AG09319 (cell line): ENCODE results near the gene KRT77.

Source experiments
- DNase-seq: peaks from one replicate; pipeline ENCODE4 v3.0.0-alpha.2; 2010; ENCODE audit warnings: low read depth; ENCODE audit errors: extremely low read depth
- TF ChIP-seq, protein P1 (sequence below): IDR thresholded peaks from 2 replicates; pipeline ENCODE4 v1.5.1; 2011; ENCODE audit warnings: low read depth, mild to moderate bottlenecking, inconsistent platforms, low read length, moderate library complexity

Gene KRT77

DNA sequence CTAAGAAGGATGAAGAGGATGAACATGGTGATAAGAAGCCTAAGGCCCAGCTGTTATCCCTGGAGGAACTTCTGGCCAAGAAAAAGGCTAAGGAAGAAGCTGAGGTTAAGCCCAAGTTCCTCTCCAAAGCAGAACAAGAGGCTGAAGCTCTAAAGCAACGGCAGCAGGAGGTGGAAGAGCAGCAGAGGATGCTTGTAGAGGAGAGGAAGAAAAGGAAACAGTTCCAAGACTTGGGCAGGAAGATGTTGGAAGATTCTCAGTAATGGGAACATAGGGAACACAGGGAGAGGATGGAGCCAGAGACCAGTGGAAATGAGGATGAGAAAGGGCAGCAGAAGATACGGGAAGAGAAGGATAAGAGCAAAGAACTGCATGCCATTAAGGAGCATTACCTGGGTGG, 27.5 kb upstream of the KRT77 start:
- DNase-seq: no peak
- TF ChIP-seq, protein P1, sequence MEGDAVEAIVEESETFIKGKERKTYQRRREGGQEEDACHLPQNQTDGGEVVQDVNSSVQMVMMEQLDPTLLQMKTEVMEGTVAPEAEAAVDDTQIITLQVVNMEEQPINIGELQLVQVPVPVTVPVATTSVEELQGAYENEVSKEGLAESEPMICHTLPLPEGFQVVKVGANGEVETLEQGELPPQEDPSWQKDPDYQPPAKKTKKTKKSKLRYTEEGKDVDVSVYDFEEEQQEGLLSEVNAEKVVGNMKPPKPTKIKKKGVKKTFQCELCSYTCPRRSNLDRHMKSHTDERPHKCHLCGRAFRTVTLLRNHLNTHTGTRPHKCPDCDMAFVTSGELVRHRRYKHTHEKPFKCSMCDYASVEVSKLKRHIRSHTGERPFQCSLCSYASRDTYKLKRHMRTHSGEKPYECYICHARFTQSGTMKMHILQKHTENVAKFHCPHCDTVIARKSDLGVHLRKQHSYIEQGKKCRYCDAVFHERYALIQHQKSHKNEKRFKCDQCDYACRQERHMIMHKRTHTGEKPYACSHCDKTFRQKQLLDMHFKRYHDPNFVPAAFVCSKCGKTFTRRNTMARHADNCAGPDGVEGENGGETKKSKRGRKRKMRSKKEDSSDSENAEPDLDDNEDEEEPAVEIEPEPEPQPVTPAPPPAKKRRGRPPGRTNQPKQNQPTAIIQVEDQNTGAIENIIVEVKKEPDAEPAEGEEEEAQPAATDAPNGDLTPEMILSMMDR: no peak

DNA sequence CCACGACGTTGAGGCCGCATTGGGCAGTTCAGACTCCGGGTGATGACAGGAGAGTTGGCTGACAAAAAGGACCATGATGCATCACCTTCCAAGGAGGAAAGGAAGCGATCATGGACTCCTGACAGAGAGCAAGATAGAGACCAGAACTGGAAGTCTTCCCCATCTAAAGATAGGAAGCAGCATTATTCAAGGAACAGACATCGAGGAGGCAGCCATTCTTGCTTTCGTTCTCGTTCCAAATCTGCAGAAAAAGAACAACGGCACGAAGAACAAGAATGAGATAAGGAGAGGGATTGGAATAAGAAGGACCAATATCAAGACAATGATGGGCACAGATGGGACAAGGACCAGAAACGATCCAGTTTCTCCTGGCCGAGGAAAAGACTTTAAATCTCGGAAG, 27.1 kb upstream of the KRT77 start:
- TF ChIP-seq, protein P1: no peak
- no peak for DNase-seq

DNA sequence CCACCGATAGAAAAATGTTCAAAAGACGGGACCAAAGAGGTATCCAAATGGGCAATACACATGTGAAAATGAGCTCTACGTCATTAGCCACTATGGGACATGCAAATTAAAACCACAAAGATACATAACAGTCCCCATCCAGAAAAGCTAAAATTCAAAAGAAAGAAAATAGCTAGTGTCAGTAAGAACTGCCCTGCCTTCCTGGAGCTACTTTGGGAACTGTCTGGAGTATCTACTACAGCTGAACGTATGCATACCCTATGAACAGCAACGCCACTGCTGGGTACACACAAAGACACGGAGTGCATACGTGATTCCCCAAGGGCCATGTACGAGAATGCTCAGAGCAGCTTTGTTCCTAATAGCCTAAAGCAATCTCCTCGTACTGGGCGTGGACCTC, 25.8 kb upstream of the KRT77 start:
- TF ChIP-seq, protein P1: no peak
- DNase-seq: no peak

DNA sequence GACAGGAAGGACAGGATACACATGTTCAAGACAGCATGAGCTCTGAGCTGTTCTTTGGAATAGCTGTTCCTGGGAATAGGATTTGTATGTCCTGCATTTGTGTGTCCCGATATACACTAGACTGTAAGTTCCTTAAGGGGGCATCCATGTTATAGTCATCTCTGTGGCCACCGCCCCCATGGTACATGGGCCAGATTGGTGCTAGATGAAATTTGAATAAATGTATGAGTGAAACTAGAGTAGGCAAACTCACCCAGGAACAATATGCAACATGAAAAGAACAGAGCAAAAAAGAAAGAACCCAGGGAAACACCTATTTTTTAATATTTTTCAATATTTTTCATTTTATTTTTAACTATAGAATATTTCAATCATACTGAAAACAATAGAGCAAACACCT, 25.1 kb upstream of the KRT77 start:
- TF ChIP-seq, protein P1: no peak

DNA sequence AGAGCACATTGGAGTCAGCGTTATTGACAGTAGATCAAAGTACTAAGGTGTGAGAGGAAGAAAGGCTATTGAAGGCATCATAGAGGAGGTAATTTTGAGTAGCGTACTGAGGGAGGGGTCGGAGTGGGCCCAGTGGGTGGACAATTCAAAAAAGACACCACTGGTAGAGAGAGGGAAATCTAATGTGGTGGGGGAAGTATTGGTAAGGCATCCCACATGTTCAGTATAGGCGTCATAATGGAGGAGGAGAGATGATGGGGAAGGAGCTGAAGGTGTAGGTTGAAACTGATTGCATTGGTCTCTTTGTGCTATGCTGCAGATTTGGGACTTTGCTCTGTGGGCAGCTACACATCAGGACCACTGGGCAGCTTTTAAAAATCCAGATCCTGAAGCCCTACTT, 23.7 kb upstream of the KRT77 start:
- DNase-seq: no peak
- TF ChIP-seq, protein P1: no peak

More for the DNA sequence above, 25.1 kb upstream of the KRT77 start:
- DNase-seq: no peak

DNA sequence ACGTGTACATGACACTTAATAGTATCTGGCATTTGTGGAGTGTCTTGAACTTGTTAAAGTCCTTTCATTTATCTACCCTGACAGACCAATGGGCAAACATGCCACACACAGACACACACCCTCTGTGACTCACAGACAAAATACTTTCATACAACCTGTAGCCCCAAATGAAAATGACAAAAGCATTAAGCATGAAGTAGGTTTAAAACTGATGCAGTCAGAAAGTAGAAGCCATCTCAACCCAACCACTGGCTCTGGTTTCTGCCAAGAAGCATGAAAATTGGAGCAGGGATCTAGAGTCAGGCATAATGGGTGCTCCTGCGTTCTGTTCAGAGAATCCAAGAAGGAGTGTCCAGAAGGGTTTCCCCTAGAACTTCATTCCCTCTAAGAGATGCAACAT, 23.1 kb upstream of the KRT77 start:
- no peak for DNase-seq

DNA sequence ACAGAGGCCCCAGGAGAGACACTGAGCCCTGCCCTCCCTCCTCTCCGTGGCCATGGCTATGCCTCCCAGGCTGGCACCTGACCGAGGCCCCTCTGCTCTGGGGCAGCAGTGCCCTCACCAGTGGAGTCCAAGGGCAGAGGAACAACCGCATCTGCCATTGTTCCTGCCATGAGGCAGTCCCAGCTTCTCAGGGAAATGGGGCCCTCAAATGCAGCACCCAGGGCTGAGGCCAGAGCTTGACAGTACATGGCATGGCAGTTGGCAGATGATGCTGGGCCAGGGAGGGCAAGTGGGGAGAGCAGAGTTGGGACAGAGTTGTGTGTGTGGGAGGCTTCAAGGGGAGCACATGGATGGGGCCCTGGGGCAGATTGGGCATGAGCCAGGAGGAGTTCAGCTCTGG, 21.1 kb upstream of the KRT77 start:
- DNase-seq: no peak

More for the DNA sequence above, 23.1 kb upstream of the KRT77 start:
- TF ChIP-seq, protein P1: no peak

More for the DNA sequence above, 21.1 kb upstream of the KRT77 start:
- TF ChIP-seq, protein P1: no peak
